ENCODE measurements around the gene RCE1.
"Not testable (repeated sequence)": the region's sequence is repeated elsewhere in the genome, so short reads cannot be mapped to it uniquely, and the experiment has no call there.

The RCE1 gene, protein sequence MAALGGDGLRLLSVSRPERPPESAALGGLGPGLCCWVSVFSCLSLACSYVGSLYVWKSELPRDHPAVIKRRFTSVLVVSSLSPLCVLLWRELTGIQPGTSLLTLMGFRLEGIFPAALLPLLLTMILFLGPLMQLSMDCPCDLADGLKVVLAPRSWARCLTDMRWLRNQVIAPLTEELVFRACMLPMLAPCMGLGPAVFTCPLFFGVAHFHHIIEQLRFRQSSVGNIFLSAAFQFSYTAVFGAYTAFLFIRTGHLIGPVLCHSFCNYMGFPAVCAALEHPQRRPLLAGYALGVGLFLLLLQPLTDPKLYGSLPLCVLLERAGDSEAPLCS

GRCh38 chr11:66842896-66843775 is at the start of gene RCE1:
Gene RCE1 (plus strand): TSS chr11:66843441. CDS start chr11:66843456, 15 bp downstream.
- DNase-seq (ENCODE audit: low read depth): peak; percentile 84

GRCh38 chr11:66799815-66800214 is 43.4 kb upstream of the RCE1 start:
- DNase-seq (ENCODE audit: low read depth): not testable (repeated sequence)

GRCh38 chr11:66800720-66801428 is 42.4 kb upstream of the RCE1 start:
- no peak for DNase-seq (ENCODE audit: low read depth)

- no peak for DNase-seq (ENCODE audit: low read depth)
Observed at GRCh38 chr11:66809592-66809991, 33.6 kb upstream of the RCE1 start.

DNA sequence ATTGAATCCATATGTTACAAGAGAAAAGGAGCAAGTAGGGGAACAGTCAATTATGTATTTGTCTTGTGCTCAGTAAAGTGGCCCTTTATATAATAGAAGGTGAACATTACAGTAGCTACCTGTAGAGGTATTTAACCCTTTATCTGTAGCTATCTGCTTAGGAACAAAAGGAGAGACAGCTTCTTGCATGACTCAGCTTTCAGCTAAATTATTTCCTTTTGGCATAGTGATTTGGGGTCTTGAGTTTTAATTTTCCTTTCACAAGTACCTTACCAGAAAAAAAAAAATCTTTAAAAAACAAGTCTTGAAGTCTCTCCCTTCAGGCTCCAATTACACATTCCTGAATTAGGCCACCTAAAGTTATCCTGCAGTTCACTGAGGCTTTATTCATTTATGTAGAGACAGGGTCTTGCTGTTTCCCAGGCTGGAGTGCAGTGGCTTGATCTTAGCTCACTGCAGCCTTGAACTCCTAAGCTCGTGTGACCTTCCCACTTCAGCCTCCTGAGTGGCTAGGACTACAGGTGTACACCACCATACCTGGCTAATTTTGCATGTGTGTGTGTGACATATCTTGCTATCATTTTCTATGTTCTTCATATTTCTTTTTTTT is 32.6 kb upstream of the RCE1 start:
- no peak for DNase-seq (ENCODE audit: low read depth)

DNA sequence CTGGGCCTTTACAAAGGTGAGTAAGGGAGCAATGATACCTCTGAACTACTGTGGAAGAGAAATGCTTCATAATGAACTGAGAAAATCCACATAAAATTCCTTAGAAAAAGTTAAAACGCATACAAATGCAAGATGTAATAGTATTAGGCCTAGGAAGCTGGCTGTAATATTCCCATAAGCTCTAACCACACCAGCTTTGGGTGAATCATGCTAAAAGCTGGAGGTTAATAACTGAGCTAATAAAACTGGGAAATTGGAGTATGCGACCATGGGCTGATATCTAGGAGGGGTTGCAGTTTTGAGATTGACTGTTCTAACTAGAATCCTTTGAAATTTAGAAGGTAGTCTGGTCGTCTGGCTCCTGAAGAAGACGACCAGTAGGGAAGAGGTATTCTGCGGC is 28.6 kb upstream of the RCE1 start:
- no peak for DNase-seq (ENCODE audit: low read depth)

GRCh38 chr11:66815646-66816045 is 27.6 kb upstream of the RCE1 start:
- no peak for DNase-seq (ENCODE audit: low read depth)

- no peak for DNase-seq (ENCODE audit: low read depth)
Observed at GRCh38 chr11:66818231-66818955, 24.8 kb upstream of the RCE1 start.

DNA sequence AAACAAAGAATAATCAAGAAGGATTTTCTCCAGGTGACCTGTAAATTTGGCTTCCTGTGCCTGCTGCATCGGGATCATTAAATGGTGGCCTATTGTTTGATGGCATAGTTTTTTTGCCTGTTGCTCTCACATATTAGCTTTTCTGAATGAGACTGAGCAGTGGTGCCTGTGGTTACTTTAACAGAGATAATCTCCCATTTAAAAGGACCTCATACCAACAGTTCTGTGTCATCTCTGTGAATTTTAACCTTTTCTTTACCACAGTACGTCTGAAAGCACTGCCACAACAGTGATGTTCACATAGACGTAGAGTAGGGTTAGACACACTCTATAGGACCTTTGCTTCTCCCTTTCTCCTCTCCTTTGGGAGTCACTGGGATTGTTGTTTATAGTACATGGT is 22.9 kb upstream of the RCE1 start:
- DNase-seq (ENCODE audit: low read depth): no peak

DNA sequence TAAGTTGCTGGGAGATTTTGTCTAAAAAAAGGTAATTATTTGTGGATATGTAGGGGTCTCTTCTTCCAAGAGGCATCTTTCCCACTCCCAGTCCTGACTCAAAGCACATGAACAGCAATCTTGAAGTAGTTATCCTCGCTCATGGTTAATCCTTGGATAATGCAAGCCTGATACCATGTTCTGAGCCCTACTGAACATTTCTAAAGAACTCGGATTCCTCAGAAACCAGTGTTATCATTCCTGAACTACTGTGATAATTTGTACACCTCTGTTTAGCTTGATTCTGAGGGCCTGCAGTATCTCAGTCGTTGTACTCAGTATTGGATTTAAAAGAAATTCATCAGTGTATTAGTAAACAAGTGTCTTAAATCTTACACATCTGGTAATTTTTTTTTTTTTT is 22.3 kb upstream of the RCE1 start:
- DNase-seq (ENCODE audit: low read depth): no peak

DNA sequence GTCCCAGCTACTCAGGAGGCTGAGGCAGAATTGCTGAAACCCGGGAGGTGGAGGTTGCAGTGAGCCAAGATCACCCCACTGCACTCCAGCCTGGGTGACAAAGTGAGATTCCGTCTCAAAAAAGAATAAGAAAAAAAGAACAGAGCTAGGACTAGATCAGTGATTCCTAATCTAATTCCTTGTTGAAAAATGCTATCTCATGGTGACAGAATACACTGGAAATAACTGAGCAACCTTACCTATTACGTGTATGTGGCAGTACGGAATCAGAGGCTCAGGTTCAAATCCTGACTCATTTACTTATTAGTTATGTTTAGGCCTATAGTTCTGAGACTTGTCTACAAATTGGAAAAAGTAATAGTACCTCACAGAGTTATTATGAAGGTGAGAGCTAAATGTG is 19.5 kb upstream of the RCE1 start:
- DNase-seq (ENCODE audit: low read depth): no peak

GRCh38 chr11:66824573-66824972 is 18.7 kb upstream of the RCE1 start:
- DNase-seq (ENCODE audit: low read depth): not testable (repeated sequence)

- DNase-seq (ENCODE audit: low read depth): no peak
Observed at GRCh38 chr11:66834539-66834845, 8.7 kb upstream of the RCE1 start.

DNA sequence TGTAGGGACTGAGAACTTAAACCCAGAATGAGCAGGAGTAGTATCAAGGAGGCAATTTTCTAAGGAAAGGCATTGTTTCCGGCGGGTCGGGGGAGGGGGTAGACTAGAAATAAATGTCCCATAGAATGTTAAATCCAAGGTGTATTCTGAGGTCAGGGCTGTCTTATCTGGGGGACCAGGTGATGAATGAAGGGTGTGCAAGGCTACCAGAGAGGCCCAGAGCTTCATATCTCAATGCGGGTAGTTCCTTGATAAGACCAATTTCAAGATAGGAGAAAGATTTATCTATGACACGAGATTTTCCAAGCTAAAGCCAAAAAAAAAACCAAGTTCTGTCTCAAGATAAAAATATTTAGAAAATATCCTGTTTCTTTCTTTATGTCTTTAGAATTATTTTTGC is 8.3 kb upstream of the RCE1 start:
- no peak for DNase-seq (ENCODE audit: low read depth)

GRCh38 chr11:66835768-66836405 is 7.4 kb upstream of the RCE1 start:
- no peak for DNase-seq (ENCODE audit: low read depth)

DNA sequence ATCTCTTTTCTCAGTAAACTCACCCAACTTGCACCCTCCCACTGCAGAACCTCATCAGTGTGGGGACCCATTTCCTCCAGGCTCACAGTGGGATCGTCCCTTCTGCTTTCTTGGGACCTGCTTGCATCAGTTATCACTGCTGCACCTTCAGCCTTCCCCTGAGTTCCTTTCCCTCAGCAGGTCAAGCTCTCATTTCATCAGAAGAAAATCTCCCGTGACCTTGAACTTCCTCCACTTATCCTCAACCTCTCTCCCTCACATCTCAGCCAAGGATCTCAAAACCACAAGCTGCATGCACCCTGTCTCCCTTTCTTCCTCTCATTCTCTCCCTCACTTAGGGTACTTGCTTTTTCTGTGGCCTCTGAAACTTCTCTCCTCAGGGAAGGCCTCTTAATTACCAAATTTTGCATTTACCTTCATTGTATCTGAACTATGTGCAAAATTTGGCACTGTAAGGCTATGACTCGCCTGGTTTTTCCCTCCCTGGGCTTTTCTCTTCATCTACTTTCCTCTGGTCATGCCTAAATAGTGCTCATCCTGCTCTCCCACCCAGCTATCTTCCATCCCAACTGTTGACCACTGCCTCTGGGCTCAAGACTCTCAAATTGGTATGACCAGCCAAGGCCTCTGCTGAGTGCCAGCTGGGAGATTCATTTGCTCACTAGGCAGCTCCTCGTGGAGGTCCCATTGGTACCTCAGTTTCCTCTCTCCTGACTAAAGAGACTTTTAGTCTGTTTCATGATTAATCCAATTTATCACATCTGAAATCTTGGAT is 2.7 kb upstream of the RCE1 start:
- no peak for DNase-seq (ENCODE audit: low read depth)

DNA sequence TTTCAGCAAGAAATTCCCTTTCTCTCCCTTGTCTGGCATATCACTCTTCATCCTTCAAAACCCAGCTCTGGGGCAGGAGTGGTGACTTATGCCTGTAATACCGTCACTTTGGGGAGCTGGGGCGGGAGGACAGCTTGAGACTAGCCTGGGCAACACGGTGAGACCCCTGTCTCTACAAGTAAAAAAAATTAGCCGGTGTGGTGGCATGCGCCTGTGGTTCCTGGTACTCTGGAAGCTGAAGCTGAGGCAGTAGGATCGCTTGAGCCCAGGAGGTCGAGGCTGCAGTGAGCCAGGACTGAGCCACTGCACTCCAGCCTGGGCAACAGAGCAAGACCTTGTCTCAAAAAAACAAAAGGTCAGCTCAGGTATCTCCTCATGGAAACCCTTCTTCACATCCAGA is 1.4 kb upstream of the RCE1 start:
- no peak for DNase-seq (ENCODE audit: low read depth)

DNA sequence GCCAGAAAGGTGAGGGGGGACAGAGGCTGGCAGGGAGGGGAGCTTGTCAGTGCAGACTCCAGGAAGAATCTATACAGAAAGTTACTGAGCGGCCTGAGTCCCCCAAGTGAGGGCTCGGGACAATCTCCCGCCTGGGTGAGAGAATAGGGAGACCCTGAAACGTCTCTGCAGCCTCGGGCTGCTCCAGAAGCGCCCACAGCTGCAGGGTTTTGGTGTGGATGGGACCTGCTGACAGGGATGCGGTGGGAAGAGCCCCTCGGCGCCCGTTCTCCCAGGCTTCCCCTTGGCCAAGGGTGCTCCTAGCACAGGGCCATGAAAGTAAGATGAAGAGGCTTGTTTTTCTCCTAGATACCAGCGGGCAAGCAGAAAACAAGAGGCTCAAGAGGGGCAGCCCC is 743 bp upstream of the RCE1 start:
- no peak for DNase-seq (ENCODE audit: low read depth)

DNA sequence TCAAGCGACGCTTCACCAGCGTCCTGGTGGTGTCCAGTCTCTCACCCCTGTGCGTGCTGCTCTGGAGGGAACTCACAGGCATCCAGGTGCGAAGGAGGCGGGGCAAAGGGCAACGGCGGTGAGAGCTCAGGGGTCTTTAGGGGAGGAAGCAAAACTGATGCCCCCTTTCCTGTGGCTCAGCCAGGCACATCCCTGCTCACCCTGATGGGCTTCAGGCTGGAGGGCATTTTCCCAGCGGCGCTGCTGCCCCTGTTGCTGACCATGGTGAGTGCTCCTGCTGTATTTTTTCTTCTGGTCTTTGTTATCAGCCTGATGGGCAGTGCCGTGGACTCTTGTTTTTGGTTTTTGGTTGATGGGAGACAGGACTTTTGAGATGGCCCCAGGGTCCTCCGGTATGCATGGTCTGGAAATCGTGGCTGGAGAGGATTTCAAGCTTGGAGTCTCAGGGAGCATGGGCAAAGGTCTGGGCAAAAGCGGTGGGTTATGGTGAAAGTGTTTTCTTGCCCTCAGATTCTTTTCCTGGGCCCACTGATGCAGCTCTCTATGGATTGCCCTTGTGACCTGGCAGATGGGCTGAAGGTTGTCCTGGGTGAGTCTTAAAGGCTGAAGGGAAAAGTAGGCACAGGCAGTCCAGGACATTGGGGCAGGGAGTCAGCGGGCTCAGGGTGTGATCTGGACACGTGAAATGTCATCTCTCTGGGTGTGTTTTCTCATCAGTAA is 695 bp downstream of the RCE1 start:
- no peak for DNase-seq (ENCODE audit: low read depth)
